Spleen (tissue), 11 donors: Measurements from ENCODE around the gene EMX2. TPM values are rescaled to one million over a fixed set of nuclear protein-coding genes. Genes with fewer than 3 reads are reported as not detected.
"Not testable (repeated sequence)": the region's sequence is repeated elsewhere in the genome, so short reads cannot be mapped to it uniquely, and the experiment has no call there.

Experiments
- DNase-seq: peaks from one replicate; pipeline ENCODE4 v3.0.0-alpha.2; 2020
- H3K27ac ChIP-seq, 8 donors: fragments of 200-600 bp; sonication (generic) in 7 of 8; 1 replicate in 4 of 8; 2 replicates in 4 of 8; pipeline versions ENCODE4 v1.5.0 to v1.8.0; 2016 to 2021; ENCODE audit warnings: inconsistent platforms in 4 of 8, mild to moderate bottlenecking in 4 of 8, moderate library complexity in 1 of 8
- H3K27me3 ChIP-seq, 7 donors: fragments of 200-600 bp; sonication (generic) in 6 of 7; replicated peaks in 1 of 7; 1 replicate in 4 of 7; 2 replicates in 3 of 7; pipeline versions ENCODE4 v1.5.0 to v1.8.0; 2016 to 2021; ENCODE audit warnings: inconsistent platforms in 3 of 7, mild to moderate bottlenecking in 1 of 7
- H3K36me3 ChIP-seq, 6 donors: fragments of 200-600 bp; sonication (generic) in 5 of 6; 1 replicate in 4 of 6; 2 replicates in 2 of 6; pipeline versions ENCODE4 v1.5.0 to v1.8.0; 2016 to 2021; ENCODE audit warnings: inconsistent platforms in 2 of 6
- H3K4me1 ChIP-seq, 6 donors: fragments of 200-600 bp; sonication (generic) in 5 of 6; 1 replicate in 3 of 6; 2 replicates in 3 of 6; pipeline versions ENCODE4 v1.5.0 to v1.8.0; 2016 to 2021; ENCODE audit warnings: inconsistent platforms in 3 of 6
- H3K4me3 ChIP-seq, 8 donors: fragments of 200-600 bp; sonication (generic) in 7 of 8; 1 replicate in 4 of 8; 2 replicates in 4 of 8; pipeline versions ENCODE4 v1.5.0 to v1.8.0; 2016 to 2021; ENCODE audit warnings: inconsistent platforms in 4 of 8, mild to moderate bottlenecking in 4 of 8, moderate library complexity in 2 of 8
- H3K9me3 ChIP-seq, 8 donors: fragments of 200-600 bp; sonication (generic) in 7 of 8; 1 replicate in 4 of 8; 2 replicates in 4 of 8; pipeline versions ENCODE4 v1.5.0 to v1.8.0; 2016 to 2021; ENCODE audit warnings: inconsistent platforms in 4 of 8
- CTCF ChIP-seq, 11 experiments: fragments of 200-600 bp in 7 of 11; fragments of 450-650 bp in 4 of 11; sonication (generic) in 4 of 11; IDR thresholded peaks in 8 of 11; conservative IDR thresholded peaks in 3 of 11; 1 replicate in 7 of 11; 2 replicates in 4 of 11; pipeline versions ENCODE4 v1.4.0 to v1.8.0; 2016 to 2021; ENCODE audit warnings: antibody characterized with exemption in 11 of 11, inconsistent platforms in 4 of 11, mild to moderate bottlenecking in 1 of 11
- POLR2A ChIP-seq, 3 donors: fragments of 450-650 bp; IDR thresholded peaks; one replicate each; pipeline ENCODE4 v1.5.1; 2017; ENCODE audit warnings: antibody characterized with exemption in 3 of 3, mild to moderate bottlenecking in 1 of 3
- POLR2AphosphoS5 ChIP-seq, 3 donors: sonication (generic); formaldehyde crosslinking; IDR thresholded peaks; one replicate each; pipeline ENCODE4 v1.5.1; 2017; ENCODE audit warnings: antibody characterized with exemption in 3 of 3
- WGBS, 5 donors: extraction: QIAGEN DNeasy Blood & Tissue Kit in 3 of 5; methylation state at CpG; one replicate each; pipeline versions ENCODE4 v1.1.5 to v1.1.7; 2013 to 2018; 5-methylcytosine and 5-hydroxymethylcytosine counted together
- intact Hi-C: fragments of 100-400 bp; cut with DNase I; formaldehyde crosslinking; loops from one replicate; pipeline ENCODE4 v1.15.0; 2023; ENCODE audit warnings: low total_unique reads
- polyA plus RNA-seq, 3 donors: library from polyadenylated mRNA; stranded (reverse); fragments of 200-250 nt; gene quantifications; one replicate each; pipeline ENCODE4 v1.2.1, GENCODE V29; 2013
- total RNA-seq, 7 donors: library from RNA; depleted of rRNA in 3 of 7; stranded (reverse); fragments of >200 nt in 3 of 7; fragmentation: NEBNext Ultra II Directional in 4 of 7; extraction: Animal tissue kit (Norgen Biotek cat#: 25700) in 4 of 7; gene quantifications; one replicate each; pipeline versions ENCODE4 v1.1.0 to v1.2.1, GENCODE V29; 2016 to 2021
- donor health status: healthy with polysubstance abuse.
- donor health status: DM: no; HTN: no; CAD: no; lungs with moderate emphysema.
- donor health status: DM: no; HTN: no; CAD: no.
- donor health status: Bipolar disorder and iron deficiency.
- donor health status: healthy.
- donor health status: DM: no; HTN: no; CAD: no.
- donor health status: DM: yes; HTN: yes; CAD: no.

The EMX2 gene
- total and polyA plus RNA-seq, 10 donors, result 0.06 TPM; not detected in 9

GRCh38 chr10:117574498-117575146, 32.1 kb downstream of the EMX2 start:
- Histone ChIP-seq H3K27ac (no peak overlapping the region), H3K4me3 (no peak overlapping the region), H3K9me3 (no peaks in the 10 kb centered on the region), H3K36me3 (no peaks in the 10 kb centered on the region), H3K27me3 (peaks cover 0 to 69% (median 0%) of the 10 kb centered on the region in 7 donors), H3K4me1 (no peaks in the 10 kb centered on the region)
- no peak for DNase-seq
- 38 to 56% (median 52%) methylated on average over 7 to 11 of the region's 11 CpGs for WGBS, 5 donors
- no peak for TF ChIP-seq POLR2A (IDR thresholded peaks at IDR 0.05)
- TF ChIP-seq POLR2AphosphoS5 (IDR thresholded peaks at IDR 0.05), result no peak
- no peak for TF ChIP-seq CTCF (IDR thresholded peaks at IDR 0.05 in 8 of 11, conservative IDR thresholded peaks at IDR 0.05 in 3 of 11)
- intact Hi-C loops, result no loop called here

- WGBS, 5 donors, result 70 to 82% (median 75%) methylated on average over 3 of the region's 3 CpGs
- Histone ChIP-seq H3K9me3 (no peaks in the 10 kb centered on the region), H3K36me3 (no peaks in the 10 kb centered on the region), H3K4me3 (no peak overlapping the region), H3K27ac (no peak overlapping the region), H3K4me1 (no peaks in the 10 kb centered on the region), H3K27me3 (peaks cover 0 to 40% (median 0%) of the 10 kb centered on the region in 7 donors)
- intact Hi-C loops, result no loop called here
- no peak for DNase-seq
- TF ChIP-seq POLR2A (IDR thresholded peaks at IDR 0.05), result no peak
- TF ChIP-seq POLR2AphosphoS5 (IDR thresholded peaks at IDR 0.05), result no peak
- TF ChIP-seq CTCF (IDR thresholded peaks at IDR 0.05 in 8 of 11, conservative IDR thresholded peaks at IDR 0.05 in 3 of 11), result no peak
Observed at GRCh38 chr10:117578490-117578889, 35.9 kb downstream of the EMX2 start.

- Histone ChIP-seq H3K4me1 (no peaks in the 10 kb centered on the region), H3K27ac (no peak overlapping the region), H3K4me3 (no peak overlapping the region), H3K27me3 (peaks cover 0 to 40% (median 0%) of the 10 kb centered on the region in 7 donors), H3K36me3 (no peaks in the 10 kb centered on the region), H3K9me3 (no peaks in the 10 kb centered on the region)
- intact Hi-C loops, result no loop called here
- 81 to 87% (median 85%) methylated on average over 5 of the region's 5 CpGs for WGBS, 5 donors
- DNase-seq, result no peak
- TF ChIP-seq POLR2A (IDR thresholded peaks at IDR 0.05) (no peak), CTCF (IDR thresholded peaks at IDR 0.05 in 8 of 11, conservative IDR thresholded peaks at IDR 0.05 in 3 of 11) (no peak), POLR2AphosphoS5 (IDR thresholded peaks at IDR 0.05) (no peak)
Observed at GRCh38 chr10:117578999-117579590, 36.5 kb downstream of the EMX2 start.

GRCh38 chr10:117581961-117582360, 39.4 kb downstream of the EMX2 start:
- no peak overlapping the region for H3K4me3 ChIP-seq
- no peak overlapping the region for H3K27ac ChIP-seq
- no peaks in the 10 kb centered on the region for H3K36me3 ChIP-seq
- no peak for DNase-seq
- H3K27me3 ChIP-seq, result peaks cover 0 to 21% (median 0%) of the 10 kb centered on the region in 7 donors
- H3K9me3 ChIP-seq, result no peaks in the 10 kb centered on the region
- WGBS, 5 donors, result 75 to 92% (median 76%) methylated on average over 2 of the region's 2 CpGs
- no peaks in the 10 kb centered on the region for H3K4me1 ChIP-seq
- no peak for TF ChIP-seq CTCF (IDR thresholded peaks at IDR 0.05 in 8 of 11, conservative IDR thresholded peaks at IDR 0.05 in 3 of 11)
- TF ChIP-seq POLR2A (IDR thresholded peaks at IDR 0.05), result no peak
- TF ChIP-seq POLR2AphosphoS5 (IDR thresholded peaks at IDR 0.05), result no peak
- intact Hi-C loops, result no loop called here

- 63 to 92% (median 79%) methylated on average over 2 of the region's 2 CpGs for WGBS, 5 donors
Observed at GRCh38 chr10:117584831-117585230, 42.3 kb downstream of the EMX2 start.

More at GRCh38 chr10:117584831-117585230, 42.3 kb downstream of the EMX2 start:
- H3K27ac ChIP-seq, intact Hi-C loops, H3K9me3 ChIP-seq, H3K4me3 ChIP-seq, DNase-seq, H3K36me3 ChIP-seq, H3K4me1 ChIP-seq: not testable (repeated sequence)
- H3K27me3 ChIP-seq, result peaks cover 0 to 20% (median 0%) of the 10 kb centered on the region in 7 donors
